ENCODE results near the gene AMER3. TPM values are rescaled to one million over a fixed set of nuclear protein-coding genes. Genes with fewer than 3 reads are reported as not detected.

The AMER3 gene
- total and polyA plus RNA-seq, 2 of the 4 experiments (the other 2 are of a cell fraction), result not detected

DNA sequence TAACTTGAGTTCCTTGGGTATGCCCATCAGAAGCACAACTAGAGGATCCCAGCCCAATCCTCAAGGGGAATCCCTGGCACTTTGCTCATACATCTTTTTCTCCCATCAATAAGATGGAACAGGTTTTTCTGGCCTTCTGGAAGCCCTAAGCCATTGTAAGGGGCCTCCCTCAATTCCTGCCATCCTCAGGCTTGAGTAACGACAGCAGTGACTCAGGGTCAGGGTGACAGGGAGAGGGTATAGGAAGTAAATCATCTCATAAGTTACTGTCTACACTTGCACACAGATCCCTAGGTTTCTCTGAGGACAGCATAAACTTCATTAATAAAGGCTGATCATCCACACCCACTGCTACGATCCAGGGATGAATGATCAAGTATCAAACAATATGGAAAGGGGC is 35.0 kb downstream of the AMER3 start:
- no peaks in the 10 kb centered on the region for H4K20me1 ChIP-seq (ENCODE audit: insufficient read depth, low read length)
- no peak overlapping the region for H4K91ac ChIP-seq (ENCODE audit: insufficient read depth, low read depth, low read length)
- H2BK5ac ChIP-seq (ENCODE audit: low read depth, low read length, poor library complexity, severe bottlenecking), result no peak overlapping the region
- no peak overlapping the region for H4K8ac ChIP-seq (ENCODE audit: low read depth in 2 of 2, low read length in 2 of 2)
- no peak overlapping the region for H3K14ac ChIP-seq (replicated peaks; ENCODE audit: low read depth, low read length)
- ChIA-PET CTCF (no interaction called here), POLR2A (ENCODE audit: unreplicated experiment) (no interaction called here)
- H3K23ac ChIP-seq (ENCODE audit: low read depth, low read length), result no peak overlapping the region
- in situ Hi-C loops (cut with MboI; ENCODE audit: low sequenced_read_pairs) (no loop called here), intact Hi-C loops (cut with micrococcal nuclease) (loop anchor here (10.0 kb wide), 2 partner anchors 304 to 544 kb away; partner anchors contain the start of gene FAM168B), dilution Hi-C loops (cut with HindIII; ENCODE audit: low sequenced_read_pairs, unreplicated experiment) (no loop called here)
- H2AK5ac ChIP-seq (ENCODE audit: low read depth, low read length), result no peak overlapping the region
- no peak overlapping the region for H2AFZ ChIP-seq (replicated peaks; ENCODE audit: low read length, poor library complexity)
- TF ChIP-seq CHD1 (IDR thresholded peaks at IDR 0.05; ENCODE audit: low read depth, low read length), result no peak
- H3K79me1 ChIP-seq (ENCODE audit: low read depth in 1 of 2, low read length in 2 of 2), result no peaks in the 10 kb centered on the region
- no peaks in the 10 kb centered on the region for H3K36me3 ChIP-seq (ENCODE audit: control insufficient read depth, insufficient read depth, low read length)
- DNase-seq (no peak), ATAC-seq (ENCODE audit: low read depth) (no peak)
- no peaks in the 10 kb centered on the region for H3K9me3 ChIP-seq (ENCODE audit: control insufficient read depth, insufficient read depth, low read length)
- no peak overlapping the region for H2BK120ac ChIP-seq (ENCODE audit: low read depth, low read length)
- no peak overlapping the region for H2AK9ac ChIP-seq (replicated peaks; ENCODE audit: low read depth, low read length, poor library complexity)
- WGBS, 2 experiments (ENCODE audit: extremely low coverage in 2 of 2, insufficient read length in 1 of 2), result no CpG with 5 or more reads among the region's 2 CpGs
- H3K9ac ChIP-seq (ENCODE audit: low read depth, low read length), result no peak overlapping the region
- H3K4ac ChIP-seq (ENCODE audit: low read depth, low read length), result no peak overlapping the region
- H3K9me1 ChIP-seq (ENCODE audit: insufficient read depth, low read length), result no peaks in the 10 kb centered on the region
- no peak overlapping the region for H3K4me3 ChIP-seq (ENCODE audit: insufficient read depth, low read depth, low read length)
- no peak overlapping the region for H2BK20ac ChIP-seq (ENCODE audit: low read depth, low read length)
- BruUV-seq (replicated peaks), result no TSS peak
- H3K4me2 ChIP-seq (ENCODE audit: low read depth, low read length), result no peak overlapping the region
- no peak overlapping the region for H2BK15ac ChIP-seq (ENCODE audit: low read depth, low read length)
- no peak overlapping the region for H3K18ac ChIP-seq (ENCODE audit: low read depth, low read length)
- H3K4me1 ChIP-seq (ENCODE audit: control insufficient read depth, insufficient read depth, low read length), result no peaks in the 10 kb centered on the region
- H3K56ac ChIP-seq (ENCODE audit: extremely low read depth, insufficient read depth, low read length), result no peak overlapping the region
- no peak overlapping the region for H3K27ac ChIP-seq (ENCODE audit: insufficient read depth, low read length)
- no peak overlapping the region for H4K5ac ChIP-seq (ENCODE audit: low read depth, low read length)
- H3K27me3 ChIP-seq (ENCODE audit: control insufficient read depth, insufficient read depth, low read length), result no peaks in the 10 kb centered on the region
